ENCODE results near the gene GPC5.

GRCh38 chr13:91574766-91575165 is 176.3 kb downstream of the GPC5 start:
- TF ChIP-seq CTCF (IDR thresholded peaks at IDR 0.05) (no peak), SMC3 (IDR thresholded peaks at IDR 0.05) (no peak), MAFK (IDR thresholded peaks at IDR 0.05; ENCODE audit: partially characterized antibody) (no peak), POLR2A (IDR thresholded peaks at IDR 0.05; ENCODE audit: low read length) (no peak), NPAS2 (CRISPR knock-in tag; IDR thresholded peaks at IDR 0.05; ENCODE audit: borderline replicate concordance) (no peak), ELK1 (IDR thresholded peaks at IDR 0.05; ENCODE audit: low read depth, low read length) (no peak), BHLHE40 (IDR thresholded peaks at IDR 0.05; ENCODE audit: low read depth, low read length) (no peak), BCL3 (IDR thresholded peaks at IDR 0.05) (no peak), MAZ (IDR thresholded peaks at IDR 0.05; ENCODE audit: borderline replicate concordance, low read depth, low read length) (no peak)

Measured in A549 (cell line).